ENCODE measurements around the gene CPED1.
"Not testable (repeated sequence)": the region's sequence is repeated elsewhere in the genome, so short reads cannot be mapped to it uniquely, and the experiment has no call there.

CPED1 gene

DNA sequence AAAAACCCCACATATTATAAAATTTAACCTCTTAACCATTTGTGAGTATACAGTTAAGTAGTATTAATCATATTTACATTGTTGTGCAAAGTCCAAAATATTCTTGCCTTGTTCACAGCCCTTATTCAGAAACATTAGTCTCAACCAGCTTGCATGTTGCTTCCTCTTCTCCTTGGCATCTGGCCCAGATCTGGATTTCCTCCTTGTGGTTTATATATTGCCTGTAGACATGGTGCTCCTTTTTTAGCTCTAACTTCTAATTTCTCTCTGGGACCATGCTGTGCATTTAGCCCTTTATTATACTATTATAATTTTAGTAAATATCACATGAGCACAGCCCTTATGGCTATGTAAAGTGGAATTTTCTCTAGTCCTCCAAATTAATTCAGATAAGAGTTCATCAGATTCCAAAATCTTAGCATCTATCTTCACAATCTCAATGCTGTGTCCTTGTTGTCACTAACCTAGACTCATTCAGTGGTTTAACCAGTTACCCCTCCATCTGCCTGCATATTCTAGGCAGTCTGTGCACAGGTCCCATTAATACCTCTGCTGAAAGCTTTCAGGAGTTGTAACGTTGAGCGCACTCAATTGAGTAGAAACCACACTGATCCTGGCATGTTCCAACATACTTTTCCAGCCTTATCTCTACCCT lies 7.9 kb downstream of the CPED1 start:
- DNase-seq = no peak
- peaks cover 10% of the 10 kb centered on the region for H3K27me3 Mint-ChIP-seq
- H3K36me3 Mint-ChIP-seq = no peaks in the 10 kb centered on the region
- no peaks in the 10 kb centered on the region for H3K9me3 Mint-ChIP-seq
- CTCF ChIA-PET = interaction anchor here (1.5 kb wide), 1 partner anchor 10 kb away, joined by 5 read pairs; no protein-coding TSS in a partner anchor
- H3K4me3 Mint-ChIP-seq = no peak overlapping the region
- peaks cover 8% of the 10 kb centered on the region for H3K4me1 Mint-ChIP-seq
- H3K27ac Mint-ChIP-seq = no peak overlapping the region

DNA sequence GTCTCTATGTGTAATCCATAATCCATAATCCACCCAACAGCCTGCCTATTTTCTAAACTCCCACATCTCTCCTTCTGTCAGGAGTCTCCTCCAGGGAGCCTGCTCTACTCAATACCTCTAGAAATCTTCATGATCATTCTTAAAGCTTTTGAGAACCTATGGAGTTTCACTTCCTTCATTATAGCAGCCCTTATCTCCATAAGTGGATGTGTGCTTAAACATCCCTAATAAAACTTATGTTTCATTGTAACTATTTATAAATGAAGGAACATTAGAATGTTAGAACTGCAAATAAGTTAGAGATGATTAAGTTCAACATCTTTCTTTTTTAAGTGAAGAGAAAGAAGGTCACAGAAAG lies 8.5 kb downstream of the CPED1 start:
- Mint-ChIP-seq H3K9me3 (no peaks in the 10 kb centered on the region), H3K4me1 (peaks cover 8% of the 10 kb centered on the region), H3K36me3 (no peaks in the 10 kb centered on the region), H3K27ac (no peak overlapping the region), H3K4me3 (no peak overlapping the region), H3K27me3 (peaks cover 10% of the 10 kb centered on the region)
- no peak for DNase-seq
- CTCF ChIA-PET = interaction anchor here (1.5 kb wide), 1 partner anchor 11 kb away, joined by 5 read pairs; no protein-coding TSS in a partner anchor

DNA sequence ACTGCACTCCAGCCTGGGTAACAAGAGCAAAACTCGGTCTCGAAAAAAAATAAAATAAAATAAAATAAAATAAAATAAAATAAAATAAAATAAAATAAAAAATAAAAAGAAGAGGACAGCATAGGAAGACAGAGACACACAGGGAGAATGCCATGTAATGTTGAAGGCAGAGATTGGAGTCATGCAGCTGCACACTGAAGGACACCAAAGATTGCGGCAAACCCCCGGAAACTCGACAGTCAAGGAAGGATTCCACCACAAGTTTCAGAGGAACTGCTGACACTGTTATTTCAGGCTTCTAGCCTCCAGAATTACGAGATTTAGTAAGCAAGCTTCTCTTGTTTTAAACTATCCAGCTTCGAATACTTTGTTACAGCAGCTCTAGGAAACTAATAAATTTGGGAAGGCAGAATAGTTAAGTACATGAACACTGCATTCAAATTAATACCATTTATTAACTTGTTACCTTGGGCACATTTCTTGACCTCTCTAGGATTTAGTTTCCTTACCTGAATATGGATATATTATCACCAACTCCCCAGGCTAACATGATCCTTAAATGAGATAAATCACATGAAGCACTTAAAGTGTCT lies 9.5 kb downstream of the CPED1 start:
- H3K27ac Mint-ChIP-seq = no peak overlapping the region
- H3K9me3 Mint-ChIP-seq = no peaks in the 10 kb centered on the region
- no peak for DNase-seq
- peaks cover 8% of the 10 kb centered on the region for H3K4me1 Mint-ChIP-seq
- H3K36me3 Mint-ChIP-seq = no peaks in the 10 kb centered on the region
- CTCF ChIA-PET = no interaction called here
- H3K4me3 Mint-ChIP-seq = no peak overlapping the region
- H3K27me3 Mint-ChIP-seq = peaks cover 10% of the 10 kb centered on the region

DNA sequence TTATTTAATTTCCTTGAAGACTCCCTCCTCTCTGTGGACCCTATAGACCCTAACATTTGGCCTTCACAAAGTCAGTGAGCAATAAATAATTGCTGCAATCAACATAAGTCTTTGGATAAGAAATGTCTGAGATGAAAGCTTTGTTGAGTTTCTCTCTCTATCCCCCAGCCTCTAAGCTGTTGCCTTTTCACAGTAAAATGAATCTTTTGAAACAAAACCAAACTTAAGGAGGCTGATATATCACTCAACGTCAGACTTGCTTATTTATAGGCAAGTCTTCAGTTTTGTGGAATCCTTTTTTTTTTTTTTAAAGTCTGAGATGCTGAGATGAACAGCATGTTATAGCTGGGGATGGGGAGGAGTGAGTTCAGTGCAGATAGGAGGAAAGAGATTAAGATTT lies 10.0 kb downstream of the CPED1 start:
- Mint-ChIP-seq H3K27me3 (peaks cover 10% of the 10 kb centered on the region), H3K36me3 (no peaks in the 10 kb centered on the region), H3K4me3 (no peak overlapping the region), H3K27ac (no peak overlapping the region), H3K4me1 (peaks cover 8% of the 10 kb centered on the region), H3K9me3 (no peaks in the 10 kb centered on the region)
- CTCF ChIA-PET = interaction anchor here (1.9 kb wide), 1 partner anchor 10 kb away, joined by 7 read pairs; the partner anchor contains the start of gene CPED1
- no peak for DNase-seq

DNA sequence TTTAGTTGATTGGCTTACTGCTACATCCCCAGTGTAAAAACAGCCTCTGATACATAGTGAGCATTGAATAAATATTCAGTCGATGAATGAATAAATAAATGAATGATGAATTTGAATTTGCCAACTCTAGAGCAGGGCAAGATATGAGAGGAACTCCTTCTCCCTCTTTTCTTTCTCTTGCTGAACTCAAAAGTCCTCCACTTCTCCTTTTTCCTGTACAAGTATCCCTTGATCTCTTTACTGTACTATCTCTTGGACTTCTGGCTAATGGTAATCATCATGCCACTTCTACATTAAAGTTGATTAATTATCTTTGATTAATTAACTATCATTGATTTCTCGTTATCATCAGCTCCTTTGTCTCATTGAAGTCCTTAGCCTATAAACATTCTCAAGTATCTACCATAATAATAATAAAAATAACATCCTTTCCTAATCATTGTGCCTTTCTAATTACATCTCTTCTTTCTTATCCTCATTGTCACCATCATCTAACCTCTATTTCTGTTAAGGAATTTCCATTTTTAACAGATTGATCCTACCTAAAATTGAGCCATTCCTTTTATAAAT lies 10.6 kb downstream of the CPED1 start:
- Mint-ChIP-seq H3K27ac (no peak overlapping the region), H3K36me3 (no peaks in the 10 kb centered on the region), H3K4me3 (no peak overlapping the region), H3K9me3 (no peaks in the 10 kb centered on the region), H3K4me1 (peaks cover 8% of the 10 kb centered on the region), H3K27me3 (peaks cover 12% of the 10 kb centered on the region)
- DNase-seq = no peak
- CTCF ChIA-PET = interaction anchor here (1.9 kb wide), 1 partner anchor 10 kb away, joined by 7 read pairs; the partner anchor contains the start of gene CPED1

DNA sequence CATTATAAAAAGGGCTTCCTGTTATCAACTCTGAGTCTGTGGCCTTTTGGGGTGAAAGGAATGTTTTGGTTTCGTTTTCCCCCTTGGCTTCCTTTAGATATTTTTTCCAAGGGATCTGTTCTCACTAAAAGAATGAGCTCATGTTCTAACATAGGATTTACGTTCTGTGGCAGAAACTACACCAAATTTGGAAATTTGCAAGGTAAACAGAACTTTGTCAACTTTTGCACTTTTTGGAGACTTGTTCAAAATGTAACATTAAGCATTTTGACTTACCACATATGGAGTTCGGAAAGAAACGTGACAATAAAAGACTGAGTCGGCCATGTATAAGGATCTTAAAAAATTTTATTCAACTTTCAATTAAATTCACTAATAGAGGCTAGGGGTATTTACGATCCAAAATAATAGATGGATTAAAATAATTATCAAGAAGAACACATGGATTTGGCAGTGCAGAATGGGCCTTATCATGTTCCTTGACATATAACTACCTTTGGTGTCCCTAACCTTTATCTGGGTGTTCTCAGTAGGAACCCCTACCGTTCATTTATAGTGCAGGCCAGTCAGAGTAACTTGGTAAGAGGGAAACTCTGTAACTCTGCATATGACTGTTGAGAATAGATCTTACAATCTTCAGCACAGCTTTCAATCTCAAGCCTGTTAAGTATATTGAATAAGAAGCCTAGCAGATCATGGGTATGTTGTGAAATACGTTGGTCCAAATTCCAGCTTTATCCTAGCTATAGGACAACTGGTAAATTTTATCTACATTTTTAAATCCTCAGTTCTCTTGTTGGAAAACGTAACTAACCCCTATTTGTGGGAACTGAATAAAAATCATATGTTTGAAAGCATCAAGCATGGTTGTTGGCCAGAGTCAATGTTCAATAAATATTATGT lies 11.8 kb downstream of the CPED1 start:
- peaks cover 8% of the 10 kb centered on the region for H3K4me1 Mint-ChIP-seq
- H3K4me3 Mint-ChIP-seq = no peak overlapping the region
- H3K27ac Mint-ChIP-seq = no peak overlapping the region
- CTCF ChIA-PET = interaction anchor here (1.7 to 1.9 kb wide), 2 partner anchors 12 to 14 kb away, joined by 6 to 7 read pairs; partner anchors contain the start of gene CPED1
- peaks cover 17% of the 10 kb centered on the region for H3K27me3 Mint-ChIP-seq
- H3K9me3 Mint-ChIP-seq = no peaks in the 10 kb centered on the region
- H3K36me3 Mint-ChIP-seq = no peaks in the 10 kb centered on the region
- no peak for DNase-seq

DNA sequence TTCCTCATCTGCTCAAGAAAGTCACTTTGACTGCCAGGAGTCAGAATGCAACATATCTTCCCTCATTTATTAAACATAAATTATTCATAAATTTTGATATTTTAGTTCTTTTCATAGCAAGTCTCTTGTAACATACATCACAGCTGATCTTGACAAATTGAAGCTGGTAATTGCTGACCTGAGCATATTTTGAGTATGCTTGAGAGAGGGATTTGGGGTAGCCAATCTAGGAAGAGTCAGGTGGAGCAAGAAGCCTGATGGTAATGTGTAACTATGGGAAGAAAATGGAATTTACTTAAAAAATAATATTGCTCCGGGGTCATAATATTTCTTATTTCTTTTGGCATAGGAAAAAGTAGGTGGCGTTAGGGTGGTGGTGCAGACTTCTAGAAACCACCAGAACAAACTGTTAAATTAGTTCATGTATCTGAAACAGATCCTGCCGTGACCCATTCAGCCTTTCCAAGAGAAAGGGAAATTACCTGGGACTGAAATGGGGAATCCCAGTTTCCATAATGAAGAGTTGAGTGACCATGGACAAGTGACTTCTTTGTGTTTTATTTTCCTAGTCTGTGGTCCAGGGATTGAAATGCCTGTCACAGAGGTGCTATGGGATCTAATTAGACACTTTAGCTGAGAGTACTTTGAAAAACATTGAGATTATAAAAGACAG lies 12.9 kb downstream of the CPED1 start:
- H3K4me1 Mint-ChIP-seq = peaks cover 7% of the 10 kb centered on the region
- peaks cover 12% of the 10 kb centered on the region for H3K27me3 Mint-ChIP-seq
- CTCF ChIA-PET = interaction anchor here (1.7 kb wide), 1 partner anchor 15 kb away, joined by 6 read pairs; no protein-coding TSS in a partner anchor
- DNase-seq = no peak
- no peak overlapping the region for H3K27ac Mint-ChIP-seq
- H3K4me3 Mint-ChIP-seq = no peak overlapping the region
- no peaks in the 10 kb centered on the region for H3K9me3 Mint-ChIP-seq
- H3K36me3 Mint-ChIP-seq = no peaks in the 10 kb centered on the region

DNA sequence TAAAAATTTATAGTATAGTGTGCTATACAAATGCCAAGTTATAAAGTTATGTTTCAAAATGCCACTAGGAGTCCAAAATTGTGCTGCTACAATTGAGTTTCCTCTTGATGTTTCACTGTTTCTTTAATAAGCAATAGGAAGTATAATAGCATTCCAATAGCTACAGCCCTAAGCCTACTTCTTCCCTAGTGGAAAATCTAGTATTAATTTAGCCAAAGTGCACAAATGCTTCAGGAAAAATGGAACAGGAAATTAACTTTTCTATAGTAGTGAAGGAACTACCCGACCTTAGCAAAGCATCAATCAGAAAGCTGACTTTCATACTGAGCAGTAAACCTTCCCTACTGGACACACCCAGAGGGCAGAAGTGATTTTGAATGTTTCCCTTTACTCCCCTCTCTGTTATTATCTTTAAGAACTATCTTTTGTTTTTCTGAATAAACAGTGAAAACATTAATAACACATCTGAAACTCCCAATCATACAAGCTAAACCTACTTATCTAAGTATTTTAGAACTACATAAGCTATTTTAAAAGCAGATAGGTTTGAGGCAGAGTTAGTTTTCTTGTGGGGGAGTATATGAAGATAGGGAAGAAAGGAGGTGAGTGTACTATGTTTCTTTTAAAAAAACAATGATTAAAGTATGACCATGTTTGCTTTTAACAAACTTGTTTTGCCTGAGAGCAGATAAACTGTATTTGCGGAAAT lies 13.7 kb downstream of the CPED1 start:
- Mint-ChIP-seq H3K27ac (no peak overlapping the region), H3K4me1 (peaks cover 4% of the 10 kb centered on the region), H3K9me3 (no peaks in the 10 kb centered on the region), H3K4me3 (no peak overlapping the region), H3K27me3 (peaks cover 16% of the 10 kb centered on the region), H3K36me3 (no peaks in the 10 kb centered on the region)
- no peak for DNase-seq
- CTCF ChIA-PET = interaction anchor here (1.7 kb wide), 1 partner anchor 16 kb away, joined by 6 read pairs; no protein-coding TSS in a partner anchor

DNA sequence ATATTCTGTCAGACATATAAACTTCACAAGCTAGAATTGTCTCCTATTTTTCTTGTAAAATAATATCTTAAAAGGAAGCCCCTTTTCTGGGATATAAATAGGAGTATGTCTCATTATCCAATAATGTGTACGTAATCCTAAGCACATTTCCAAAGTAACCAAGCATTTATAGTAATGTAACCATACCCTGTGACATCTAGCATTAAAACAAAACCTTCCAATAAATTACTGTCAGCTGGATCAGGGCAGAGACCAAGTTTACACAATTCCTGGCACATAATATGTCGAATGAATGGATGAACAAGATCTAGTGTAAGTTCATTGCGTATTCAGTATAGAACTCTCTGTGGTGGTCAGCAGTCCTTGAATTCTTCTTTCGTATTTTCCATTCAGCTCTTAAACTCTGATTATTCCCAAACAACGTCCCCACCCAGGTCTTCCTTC lies 14.3 kb downstream of the CPED1 start:
- Mint-ChIP-seq H3K27me3 (peaks cover 20% of the 10 kb centered on the region), H3K27ac (no peak overlapping the region), H3K9me3 (no peaks in the 10 kb centered on the region), H3K4me1 (peaks cover 4% of the 10 kb centered on the region), H3K4me3 (no peak overlapping the region), H3K36me3 (no peaks in the 10 kb centered on the region)
- CTCF ChIA-PET = no interaction called here
- no peak for DNase-seq

DNA sequence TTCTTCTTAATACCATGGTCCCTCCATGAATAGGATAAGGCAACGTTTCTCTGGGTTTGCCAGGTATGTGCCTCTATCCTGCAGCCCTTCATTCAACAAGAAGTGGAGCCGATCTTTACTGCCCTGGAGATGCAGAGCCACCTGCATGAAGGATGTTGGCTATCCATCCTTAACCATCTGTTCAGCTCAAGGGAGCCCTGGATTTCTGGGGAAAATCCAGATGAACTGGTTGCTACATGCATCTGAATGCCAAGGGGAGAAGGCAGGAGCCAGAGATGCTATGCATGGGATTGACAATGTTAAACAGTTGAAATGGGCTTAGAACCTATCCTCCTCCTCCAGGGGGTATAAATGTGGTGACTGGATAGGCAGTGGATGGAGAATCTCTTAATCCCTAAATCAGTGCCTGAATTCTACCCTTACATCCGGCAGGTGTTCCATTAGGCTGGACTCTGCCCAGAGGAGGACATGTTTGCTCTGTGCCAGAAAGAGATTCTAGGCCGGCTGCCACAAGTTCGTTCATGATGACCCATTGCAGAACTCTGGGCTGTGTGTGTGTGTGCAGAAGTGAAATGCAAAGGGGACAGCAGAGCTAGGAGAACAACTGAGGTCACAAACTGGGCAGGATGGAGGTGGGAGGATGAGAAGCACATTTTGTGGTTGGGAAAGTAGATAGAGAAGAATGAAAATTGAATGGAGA lies 15.6 kb downstream of the CPED1 start:
- H3K36me3 Mint-ChIP-seq = no peaks in the 10 kb centered on the region
- DNase-seq = no peak
- CTCF ChIA-PET = no interaction called here
- H3K4me1 Mint-ChIP-seq = peaks cover 4% of the 10 kb centered on the region
- no peak overlapping the region for H3K27ac Mint-ChIP-seq
- H3K9me3 Mint-ChIP-seq = no peaks in the 10 kb centered on the region
- H3K27me3 Mint-ChIP-seq = peaks cover 20% of the 10 kb centered on the region
- H3K4me3 Mint-ChIP-seq = no peak overlapping the region

DNA sequence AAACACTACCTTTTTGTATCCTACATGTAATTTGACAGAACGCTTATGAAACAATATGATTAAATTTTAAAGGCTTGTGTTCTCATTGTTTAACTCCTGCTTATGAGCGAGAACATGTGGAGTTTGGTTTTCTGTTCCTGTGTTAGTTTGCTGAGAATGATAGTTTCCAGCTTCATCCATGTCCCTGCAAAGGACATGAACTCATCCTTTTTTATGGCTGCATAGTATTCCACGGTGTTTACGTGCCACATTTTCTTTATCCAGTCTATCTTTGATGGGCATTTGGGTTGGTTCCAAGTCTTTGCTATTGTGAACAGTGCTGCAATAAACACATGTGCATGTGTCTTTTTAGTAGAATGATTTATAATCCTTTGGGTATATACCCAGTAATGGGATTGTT lies 16.5 kb downstream of the CPED1 start:
- H3K36me3 Mint-ChIP-seq, H3K4me1 Mint-ChIP-seq, DNase-seq, CTCF ChIA-PET, H3K4me3 Mint-ChIP-seq, H3K9me3 Mint-ChIP-seq, H3K27ac Mint-ChIP-seq: not testable (repeated sequence)
- peaks cover 20% of the 10 kb centered on the region for H3K27me3 Mint-ChIP-seq

DNA sequence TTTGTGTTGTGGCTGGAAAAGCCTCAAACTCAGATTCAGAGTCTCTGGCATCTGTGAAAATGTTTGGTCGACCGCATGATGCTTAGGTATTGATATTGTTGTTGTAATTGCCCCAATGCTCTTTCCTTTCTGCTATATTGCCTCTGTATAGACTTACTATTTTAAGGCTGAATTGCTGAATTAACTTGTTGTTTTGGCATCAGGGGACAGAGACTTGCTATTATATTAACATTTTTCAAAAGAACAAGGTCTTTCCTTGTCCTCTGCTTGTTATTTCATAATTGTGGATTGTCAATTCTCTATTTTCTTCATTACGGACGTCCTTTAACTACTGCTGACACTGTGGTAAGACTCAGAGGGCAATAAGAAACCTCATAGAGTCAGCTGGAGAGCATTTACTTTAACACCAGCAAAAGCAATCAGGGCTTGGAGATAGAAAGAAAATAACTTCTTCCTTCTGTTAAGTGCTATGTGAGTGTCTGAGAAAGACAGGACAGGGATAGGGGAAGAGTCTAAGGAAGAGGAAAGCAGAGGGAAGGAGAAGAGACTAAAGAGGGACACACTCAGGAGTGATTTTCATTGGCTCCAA lies 17.6 kb downstream of the CPED1 start:
- H3K27me3 Mint-ChIP-seq = peaks cover 20% of the 10 kb centered on the region
- CTCF ChIA-PET = no interaction called here
- no peaks in the 10 kb centered on the region for H3K36me3 Mint-ChIP-seq
- H3K4me1 Mint-ChIP-seq = no peaks in the 10 kb centered on the region
- no peaks in the 10 kb centered on the region for H3K9me3 Mint-ChIP-seq
- H3K4me3 Mint-ChIP-seq = no peak overlapping the region
- H3K27ac Mint-ChIP-seq = no peak overlapping the region
- DNase-seq = no peak
